Spleen (tissue), 7 donors: Measurements from ENCODE around the gene MEF2A.

Experiments used
- POLR2A ChIP-seq, 3 donors: fragments of 450-650 bp; IDR thresholded peaks; one replicate each; pipeline ENCODE4 v1.5.1; 2017; ENCODE audit warnings: antibody characterized with exemption in 3 of 3, mild to moderate bottlenecking in 1 of 3
- TF ChIP-seq, protein P1 (sequence below), 11 experiments: fragments of 200-600 bp in 7 of 11; fragments of 450-650 bp in 4 of 11; sonication (generic) in 4 of 11; IDR thresholded peaks in 8 of 11; conservative IDR thresholded peaks in 3 of 11; 1 replicate in 7 of 11; 2 replicates in 4 of 11; pipeline versions ENCODE4 v1.4.0 to v1.8.0; 2016 to 2021; ENCODE audit warnings: antibody characterized with exemption in 11 of 11, inconsistent platforms in 4 of 11, mild to moderate bottlenecking in 1 of 11
- donor health status: DM: no; HTN: no; CAD: no; lungs with moderate emphysema.
- donor health status: DM: no; HTN: no; CAD: no.
- donor health status: DM: no; HTN: no; CAD: no.

DNA sequence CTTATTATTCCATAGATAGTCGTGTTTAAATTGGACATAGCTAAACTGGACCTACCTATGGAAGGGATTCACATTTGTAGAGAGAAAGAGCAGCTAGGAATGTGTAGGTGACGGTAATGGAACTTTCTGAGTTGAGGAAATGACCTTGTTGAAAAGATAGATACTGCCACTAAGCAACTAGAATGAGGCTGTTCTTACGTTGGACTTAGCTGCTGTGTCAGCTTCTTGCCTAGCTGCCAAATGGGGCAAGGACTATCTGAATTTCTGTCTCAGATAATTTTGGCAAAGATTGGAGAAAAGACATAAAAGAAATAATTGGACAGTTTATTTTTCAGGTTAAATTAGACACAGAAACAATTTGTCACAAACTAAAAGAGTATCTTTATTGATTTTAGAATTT, 68.8 kb downstream of the MEF2A start:
- TF ChIP-seq, protein P1, sequence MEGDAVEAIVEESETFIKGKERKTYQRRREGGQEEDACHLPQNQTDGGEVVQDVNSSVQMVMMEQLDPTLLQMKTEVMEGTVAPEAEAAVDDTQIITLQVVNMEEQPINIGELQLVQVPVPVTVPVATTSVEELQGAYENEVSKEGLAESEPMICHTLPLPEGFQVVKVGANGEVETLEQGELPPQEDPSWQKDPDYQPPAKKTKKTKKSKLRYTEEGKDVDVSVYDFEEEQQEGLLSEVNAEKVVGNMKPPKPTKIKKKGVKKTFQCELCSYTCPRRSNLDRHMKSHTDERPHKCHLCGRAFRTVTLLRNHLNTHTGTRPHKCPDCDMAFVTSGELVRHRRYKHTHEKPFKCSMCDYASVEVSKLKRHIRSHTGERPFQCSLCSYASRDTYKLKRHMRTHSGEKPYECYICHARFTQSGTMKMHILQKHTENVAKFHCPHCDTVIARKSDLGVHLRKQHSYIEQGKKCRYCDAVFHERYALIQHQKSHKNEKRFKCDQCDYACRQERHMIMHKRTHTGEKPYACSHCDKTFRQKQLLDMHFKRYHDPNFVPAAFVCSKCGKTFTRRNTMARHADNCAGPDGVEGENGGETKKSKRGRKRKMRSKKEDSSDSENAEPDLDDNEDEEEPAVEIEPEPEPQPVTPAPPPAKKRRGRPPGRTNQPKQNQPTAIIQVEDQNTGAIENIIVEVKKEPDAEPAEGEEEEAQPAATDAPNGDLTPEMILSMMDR (IDR thresholded peaks at IDR 0.05 in 8 of 11, conservative IDR thresholded peaks at IDR 0.05 in 3 of 11) = no peak
- no peak for TF ChIP-seq POLR2A (IDR thresholded peaks at IDR 0.05)
